ENCODE results near the gene SEMA5B.

DNA sequence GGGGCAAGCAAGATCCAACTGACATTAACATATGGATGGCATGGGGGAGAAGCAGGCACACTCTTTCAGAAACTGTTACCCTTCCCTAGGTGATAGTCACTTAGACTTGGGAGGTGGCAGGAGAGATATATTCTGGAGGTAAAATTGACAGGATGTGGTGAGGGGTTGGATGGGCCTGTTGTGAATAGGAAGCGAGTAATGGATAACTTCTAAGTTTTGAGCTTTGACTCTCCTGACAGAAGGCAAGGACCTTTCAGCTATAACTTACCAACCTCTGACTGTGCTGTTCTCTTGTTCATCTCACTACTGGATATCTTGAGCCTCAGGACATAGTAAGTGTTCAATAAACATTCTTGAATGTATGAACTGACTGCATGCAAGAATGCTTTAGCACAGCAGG is 37.4 kb upstream of the SEMA5B start:
- TF ChIP-seq, protein P1, sequence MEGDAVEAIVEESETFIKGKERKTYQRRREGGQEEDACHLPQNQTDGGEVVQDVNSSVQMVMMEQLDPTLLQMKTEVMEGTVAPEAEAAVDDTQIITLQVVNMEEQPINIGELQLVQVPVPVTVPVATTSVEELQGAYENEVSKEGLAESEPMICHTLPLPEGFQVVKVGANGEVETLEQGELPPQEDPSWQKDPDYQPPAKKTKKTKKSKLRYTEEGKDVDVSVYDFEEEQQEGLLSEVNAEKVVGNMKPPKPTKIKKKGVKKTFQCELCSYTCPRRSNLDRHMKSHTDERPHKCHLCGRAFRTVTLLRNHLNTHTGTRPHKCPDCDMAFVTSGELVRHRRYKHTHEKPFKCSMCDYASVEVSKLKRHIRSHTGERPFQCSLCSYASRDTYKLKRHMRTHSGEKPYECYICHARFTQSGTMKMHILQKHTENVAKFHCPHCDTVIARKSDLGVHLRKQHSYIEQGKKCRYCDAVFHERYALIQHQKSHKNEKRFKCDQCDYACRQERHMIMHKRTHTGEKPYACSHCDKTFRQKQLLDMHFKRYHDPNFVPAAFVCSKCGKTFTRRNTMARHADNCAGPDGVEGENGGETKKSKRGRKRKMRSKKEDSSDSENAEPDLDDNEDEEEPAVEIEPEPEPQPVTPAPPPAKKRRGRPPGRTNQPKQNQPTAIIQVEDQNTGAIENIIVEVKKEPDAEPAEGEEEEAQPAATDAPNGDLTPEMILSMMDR (IDR thresholded peaks at IDR 0.05; ENCODE audit: low read depth, low read length, missing input control), result no peak
- TF ChIP-seq EGR1 (IDR thresholded peaks at IDR 0.05; ENCODE audit: low read depth in 2 of 2), result no peak
- TF ChIP-seq, protein P2, sequence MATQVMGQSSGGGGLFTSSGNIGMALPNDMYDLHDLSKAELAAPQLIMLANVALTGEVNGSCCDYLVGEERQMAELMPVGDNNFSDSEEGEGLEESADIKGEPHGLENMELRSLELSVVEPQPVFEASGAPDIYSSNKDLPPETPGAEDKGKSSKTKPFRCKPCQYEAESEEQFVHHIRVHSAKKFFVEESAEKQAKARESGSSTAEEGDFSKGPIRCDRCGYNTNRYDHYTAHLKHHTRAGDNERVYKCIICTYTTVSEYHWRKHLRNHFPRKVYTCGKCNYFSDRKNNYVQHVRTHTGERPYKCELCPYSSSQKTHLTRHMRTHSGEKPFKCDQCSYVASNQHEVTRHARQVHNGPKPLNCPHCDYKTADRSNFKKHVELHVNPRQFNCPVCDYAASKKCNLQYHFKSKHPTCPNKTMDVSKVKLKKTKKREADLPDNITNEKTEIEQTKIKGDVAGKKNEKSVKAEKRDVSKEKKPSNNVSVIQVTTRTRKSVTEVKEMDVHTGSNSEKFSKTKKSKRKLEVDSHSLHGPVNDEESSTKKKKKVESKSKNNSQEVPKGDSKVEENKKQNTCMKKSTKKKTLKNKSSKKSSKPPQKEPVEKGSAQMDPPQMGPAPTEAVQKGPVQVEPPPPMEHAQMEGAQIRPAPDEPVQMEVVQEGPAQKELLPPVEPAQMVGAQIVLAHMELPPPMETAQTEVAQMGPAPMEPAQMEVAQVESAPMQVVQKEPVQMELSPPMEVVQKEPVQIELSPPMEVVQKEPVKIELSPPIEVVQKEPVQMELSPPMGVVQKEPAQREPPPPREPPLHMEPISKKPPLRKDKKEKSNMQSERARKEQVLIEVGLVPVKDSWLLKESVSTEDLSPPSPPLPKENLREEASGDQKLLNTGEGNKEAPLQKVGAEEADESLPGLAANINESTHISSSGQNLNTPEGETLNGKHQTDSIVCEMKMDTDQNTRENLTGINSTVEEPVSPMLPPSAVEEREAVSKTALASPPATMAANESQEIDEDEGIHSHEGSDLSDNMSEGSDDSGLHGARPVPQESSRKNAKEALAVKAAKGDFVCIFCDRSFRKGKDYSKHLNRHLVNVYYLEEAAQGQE (IDR thresholded peaks at IDR 0.05), result no peak
- TF ChIP-seq, protein P3, sequence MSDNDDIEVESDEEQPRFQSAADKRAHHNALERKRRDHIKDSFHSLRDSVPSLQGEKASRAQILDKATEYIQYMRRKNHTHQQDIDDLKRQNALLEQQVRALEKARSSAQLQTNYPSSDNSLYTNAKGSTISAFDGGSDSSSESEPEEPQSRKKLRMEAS (IDR thresholded peaks at IDR 0.05), result no peak
- TF ChIP-seq FOXA1 (IDR thresholded peaks at IDR 0.05), result no peak
- TF ChIP-seq, protein P4, sequence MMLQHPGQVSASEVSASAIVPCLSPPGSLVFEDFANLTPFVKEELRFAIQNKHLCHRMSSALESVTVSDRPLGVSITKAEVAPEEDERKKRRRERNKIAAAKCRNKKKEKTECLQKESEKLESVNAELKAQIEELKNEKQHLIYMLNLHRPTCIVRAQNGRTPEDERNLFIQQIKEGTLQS (IDR thresholded peaks at IDR 0.05), result no peak
- no peak for TF ChIP-seq HNF4A (conservative IDR thresholded peaks at IDR 0.05)
- TF ChIP-seq JUND (IDR thresholded peaks at IDR 0.05), result no peak
- no peak for TF ChIP-seq SP1 (IDR thresholded peaks at IDR 0.05)
- no peak for TF ChIP-seq RAD21 (IDR thresholded peaks at IDR 0.05)
- no peak for TF ChIP-seq YY1 (IDR thresholded peaks at IDR 0.05)
- TF ChIP-seq RXRA (IDR thresholded peaks at IDR 0.05), result no peak
- TF ChIP-seq TAF1 (conservative IDR thresholded peaks at IDR 0.05), result no peak
- TF ChIP-seq, protein P5, sequence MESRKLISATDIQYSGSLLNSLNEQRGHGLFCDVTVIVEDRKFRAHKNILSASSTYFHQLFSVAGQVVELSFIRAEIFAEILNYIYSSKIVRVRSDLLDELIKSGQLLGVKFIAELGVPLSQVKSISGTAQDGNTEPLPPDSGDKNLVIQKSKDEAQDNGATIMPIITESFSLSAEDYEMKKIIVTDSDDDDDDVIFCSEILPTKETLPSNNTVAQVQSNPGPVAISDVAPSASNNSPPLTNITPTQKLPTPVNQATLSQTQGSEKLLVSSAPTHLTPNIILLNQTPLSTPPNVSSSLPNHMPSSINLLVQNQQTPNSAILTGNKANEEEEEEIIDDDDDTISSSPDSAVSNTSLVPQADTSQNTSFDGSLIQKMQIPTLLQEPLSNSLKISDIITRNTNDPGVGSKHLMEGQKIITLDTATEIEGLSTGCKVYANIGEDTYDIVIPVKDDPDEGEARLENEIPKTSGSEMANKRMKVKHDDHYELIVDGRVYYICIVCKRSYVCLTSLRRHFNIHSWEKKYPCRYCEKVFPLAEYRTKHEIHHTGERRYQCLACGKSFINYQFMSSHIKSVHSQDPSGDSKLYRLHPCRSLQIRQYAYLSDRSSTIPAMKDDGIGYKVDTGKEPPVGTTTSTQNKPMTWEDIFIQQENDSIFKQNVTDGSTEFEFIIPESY (IDR thresholded peaks at IDR 0.05), result no peak

Measured in liver (tissue), 3 donors.